DOHH2 (cell line): ENCODE results near the gene LRRN2.

Source experiments
- H3F3A ChIP-seq: fragments of 200-600 bp; sonication (generic), shearing (Covaris generic); 2 replicates; pipeline ENCODE4 v1.6.0; 2016; ENCODE audit warnings: antibody characterized with exemption, mild to moderate bottlenecking; ENCODE audit not compliant: control insufficient read depth, insufficient read depth
- H3K27ac ChIP-seq: fragments of 200-600 bp; sonication (generic); 2 replicates; pipeline ENCODE4 v1.5.1; 2014; ENCODE audit warnings: low read depth, mild to moderate bottlenecking, low read length, moderate library complexity
- H3K27me3 ChIP-seq: fragments of 200-600 bp; sonication (generic); 2 replicates; pipeline ENCODE4 v1.6.1; 2014; ENCODE audit warnings: mild to moderate bottlenecking, low read length, mixed read lengths; ENCODE audit not compliant: control insufficient read depth
- H3K36me3 ChIP-seq: fragments of 200-600 bp; sonication (generic); 2 replicates; pipeline ENCODE4 v1.6.1; 2014; ENCODE audit warnings: mild to moderate bottlenecking, low read length, moderate library complexity, mixed read lengths; ENCODE audit not compliant: control insufficient read depth
- H3K4me1 ChIP-seq: fragments of 200-600 bp; sonication (generic); 2 replicates; pipeline ENCODE4 v1.6.1; 2014; ENCODE audit warnings: mild to moderate bottlenecking, low read length, mixed read lengths; ENCODE audit not compliant: control insufficient read depth
- H3K4me2 ChIP-seq: fragments of 200-600 bp; sonication (generic); 2 replicates; pipeline ENCODE4 v1.6.0; 2014; ENCODE audit warnings: mild to moderate bottlenecking, low read length, moderate library complexity
- H3K4me3 ChIP-seq: fragments of 200-600 bp; sonication (generic); 2 replicates; pipeline ENCODE4 v1.5.1; 2014; ENCODE audit warnings: mild to moderate bottlenecking, low read length, mixed read lengths
- H3K79me2 ChIP-seq: fragments of 200-600 bp; sonication (generic); 2 replicates; pipeline ENCODE4 v1.6.1; 2014; ENCODE audit warnings: mild to moderate bottlenecking, low read length, mixed read lengths; ENCODE audit not compliant: control insufficient read depth
- H3K9me2 ChIP-seq: fragments of 200-600 bp; sonication (generic); replicated peaks from 2 replicates; pipeline ENCODE4 v1.6.1; 2014; ENCODE audit warnings: mild to moderate bottlenecking, low read length, mixed read lengths; ENCODE audit not compliant: control insufficient read depth
- H3K9me3 ChIP-seq: fragments of 200-600 bp; sonication (generic); 2 replicates; pipeline ENCODE4 v1.6.1; 2014; ENCODE audit warnings: antibody characterized with exemption, low read length, mixed read lengths; ENCODE audit not compliant: control insufficient read depth, insufficient read depth
- H4K20me1 ChIP-seq: fragments of 200-600 bp; sonication (generic); 2 replicates; pipeline ENCODE4 v1.6.0; 2014; ENCODE audit warnings: low read depth, mild to moderate bottlenecking, antibody characterized with exemption, low read length, moderate library complexity; ENCODE audit not compliant: control insufficient read depth, insufficient read depth
- EZH2phosphoT487 ChIP-seq: fragments of 200-600 bp; sonication (generic); IDR thresholded peaks from 2 replicates; pipeline ENCODE4 v1.6.1; 2017; ENCODE audit warnings: borderline replicate concordance, mild to moderate bottlenecking, antibody characterized with exemption, low read length, moderate library complexity, mixed read lengths
- TF ChIP-seq, protein P1 (sequence below): fragments of 200-600 bp; sonication (generic); IDR thresholded peaks from one replicate; pipeline ENCODE4 v1.5.1; 2014; ENCODE audit warnings: antibody characterized with exemption, mild to moderate bottlenecking, low read depth, low read length; ENCODE audit not compliant: poor library complexity, severe bottlenecking

Gene LRRN2

DNA sequence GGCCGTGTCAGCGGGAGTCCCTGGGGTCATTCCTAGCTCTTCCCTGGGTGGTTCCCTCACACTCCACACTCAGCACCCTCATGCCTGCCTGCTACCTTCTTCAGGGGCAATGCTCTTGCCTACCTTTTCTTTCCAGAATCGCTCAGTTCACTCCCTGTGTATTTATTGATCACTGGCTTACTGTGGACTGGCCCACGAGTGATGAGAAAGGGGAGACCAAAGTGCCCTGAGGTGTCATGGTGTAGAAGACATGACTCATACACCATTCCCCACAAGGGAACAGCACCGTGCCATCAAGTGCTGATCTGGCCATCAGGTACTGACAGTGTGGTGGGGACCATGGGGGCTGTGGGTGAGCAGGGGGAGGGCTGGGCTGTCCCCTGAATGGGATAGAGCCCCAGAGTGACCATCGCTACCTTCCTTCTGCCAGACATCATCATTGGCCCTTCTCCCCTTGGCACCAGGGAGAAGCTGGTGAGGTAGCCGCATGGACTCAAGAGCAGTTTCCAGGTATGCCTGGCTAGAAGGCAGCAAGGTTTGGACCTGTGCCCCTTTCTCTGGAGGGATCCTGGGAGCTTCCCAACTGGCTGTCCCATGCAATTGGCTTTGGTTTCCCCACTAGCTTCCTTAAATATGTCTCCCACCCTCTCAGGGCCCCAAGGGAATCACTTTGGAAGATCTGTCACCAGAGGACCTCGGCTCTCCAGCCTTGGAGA lies 17.2 kb upstream of the LRRN2 start:
- no peaks in the 10 kb centered on the region for H4K20me1 ChIP-seq
- no peak overlapping the region for H3K4me3 ChIP-seq
- no peak overlapping the region for H3K4me2 ChIP-seq
- no peak overlapping the region for H3K27ac ChIP-seq
- peaks cover 46% of the 10 kb centered on the region for H3K4me1 ChIP-seq
- H3K9me2 ChIP-seq, result no peaks in the 10 kb centered on the region
- no peaks in the 10 kb centered on the region for H3K27me3 ChIP-seq
- no peak for TF ChIP-seq EZH2phosphoT487
- TF ChIP-seq, protein P1, sequence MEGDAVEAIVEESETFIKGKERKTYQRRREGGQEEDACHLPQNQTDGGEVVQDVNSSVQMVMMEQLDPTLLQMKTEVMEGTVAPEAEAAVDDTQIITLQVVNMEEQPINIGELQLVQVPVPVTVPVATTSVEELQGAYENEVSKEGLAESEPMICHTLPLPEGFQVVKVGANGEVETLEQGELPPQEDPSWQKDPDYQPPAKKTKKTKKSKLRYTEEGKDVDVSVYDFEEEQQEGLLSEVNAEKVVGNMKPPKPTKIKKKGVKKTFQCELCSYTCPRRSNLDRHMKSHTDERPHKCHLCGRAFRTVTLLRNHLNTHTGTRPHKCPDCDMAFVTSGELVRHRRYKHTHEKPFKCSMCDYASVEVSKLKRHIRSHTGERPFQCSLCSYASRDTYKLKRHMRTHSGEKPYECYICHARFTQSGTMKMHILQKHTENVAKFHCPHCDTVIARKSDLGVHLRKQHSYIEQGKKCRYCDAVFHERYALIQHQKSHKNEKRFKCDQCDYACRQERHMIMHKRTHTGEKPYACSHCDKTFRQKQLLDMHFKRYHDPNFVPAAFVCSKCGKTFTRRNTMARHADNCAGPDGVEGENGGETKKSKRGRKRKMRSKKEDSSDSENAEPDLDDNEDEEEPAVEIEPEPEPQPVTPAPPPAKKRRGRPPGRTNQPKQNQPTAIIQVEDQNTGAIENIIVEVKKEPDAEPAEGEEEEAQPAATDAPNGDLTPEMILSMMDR, result no peak
- H3K79me2 ChIP-seq, result peaks cover 22% of the 10 kb centered on the region
- H3K9me3 ChIP-seq, result no peaks in the 10 kb centered on the region
- H3F3A ChIP-seq, result peaks cover 9% of the 10 kb centered on the region
- no peaks in the 10 kb centered on the region for H3K36me3 ChIP-seq

DNA sequence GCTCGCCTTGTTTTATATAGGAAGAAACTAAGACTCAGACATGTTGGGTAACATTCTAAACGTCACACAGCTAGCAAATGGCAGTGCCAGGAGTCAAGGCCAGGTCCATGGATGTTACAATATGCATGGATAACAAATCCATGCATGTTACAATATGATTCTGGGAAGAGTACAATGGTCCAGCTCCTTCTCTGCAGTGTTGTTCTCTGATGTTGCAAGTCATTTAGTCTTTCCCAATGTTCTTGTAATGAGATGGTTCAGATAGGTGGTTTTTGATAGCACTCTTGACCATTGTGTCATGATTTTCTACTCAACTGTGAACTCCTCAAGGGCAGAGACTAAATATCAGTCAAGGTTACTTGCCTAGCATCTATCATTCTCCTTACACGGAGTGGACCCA lies 15.7 kb upstream of the LRRN2 start:
- Histone ChIP-seq H3F3A (peaks cover 9% of the 10 kb centered on the region), H3K79me2 (peaks cover 17% of the 10 kb centered on the region), H3K4me3 (no peak overlapping the region), H3K4me2 (no peak overlapping the region), H3K36me3 (no peaks in the 10 kb centered on the region), H3K9me2 (no peaks in the 10 kb centered on the region), H3K27ac (no peak overlapping the region), H3K4me1 (peaks cover 31% of the 10 kb centered on the region), H3K9me3 (no peaks in the 10 kb centered on the region), H3K27me3 (no peaks in the 10 kb centered on the region), H4K20me1 (no peaks in the 10 kb centered on the region)
- TF ChIP-seq, protein P1, result no peak
- TF ChIP-seq EZH2phosphoT487, result no peak

DNA sequence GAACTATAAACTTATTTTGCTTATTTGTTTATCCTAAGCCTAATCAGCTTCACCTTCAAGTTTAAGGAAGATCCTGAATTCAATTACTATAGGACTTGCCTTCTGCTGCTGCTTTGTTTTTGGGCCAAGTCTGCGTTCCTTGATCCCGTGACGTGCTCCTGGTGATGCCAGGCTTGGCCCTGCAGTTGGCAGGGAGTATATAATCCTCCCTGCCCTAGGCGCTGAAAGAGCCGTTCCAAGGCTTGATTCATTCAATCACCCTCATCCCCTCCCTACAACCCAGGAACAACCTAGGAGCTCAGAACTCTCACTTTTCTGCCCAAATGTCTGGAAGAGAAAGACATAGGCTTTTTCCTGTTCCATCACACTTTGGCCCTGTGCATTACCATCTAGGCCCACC lies 12.4 kb upstream of the LRRN2 start:
- H3F3A ChIP-seq, result no peaks in the 10 kb centered on the region
- no peak overlapping the region for H3K4me3 ChIP-seq
- no peaks in the 10 kb centered on the region for H3K79me2 ChIP-seq
- H3K27ac ChIP-seq, result no peak overlapping the region
- no peaks in the 10 kb centered on the region for H3K4me1 ChIP-seq
- no peaks in the 10 kb centered on the region for H3K9me3 ChIP-seq
- H3K27me3 ChIP-seq, result no peaks in the 10 kb centered on the region
- H3K36me3 ChIP-seq, result no peaks in the 10 kb centered on the region
- no peaks in the 10 kb centered on the region for H4K20me1 ChIP-seq
- H3K4me2 ChIP-seq, result no peak overlapping the region
- no peaks in the 10 kb centered on the region for H3K9me2 ChIP-seq
- TF ChIP-seq, protein P1, result no peak
- TF ChIP-seq EZH2phosphoT487, result no peak
